Activated CD8-positive, alpha-beta T cell treated with anti-CD3 and anti-CD28 coated beads for 36 hours (primary cell): ENCODE data around the gene RELN. TPM values are rescaled to one million over a fixed set of nuclear protein-coding genes. Genes with fewer than 3 reads are reported as not detected.

Experiments used
- ATAC-seq: fragments of 200-7000 bp; cut with Tn5 transposase; one replicate; pipeline ENCODE4 v1.10.0; 2021; ENCODE audit warnings: mild to moderate bottlenecking, moderate library complexity
- CTCF ChIA-PET: fragments of 350-600 bp; sonication (Branson Sonifier 250); formaldehyde crosslinking; loops from one replicate; lab custom pipeline; 2021; ENCODE audit warnings: antibody characterized with exemption; lab: Charles Lee
- POLR2A ChIA-PET: fragments of 350-600 bp; sonication (Branson Sonifier 250); formaldehyde crosslinking; loops from one replicate; lab custom pipeline; 2021; ENCODE audit warnings: antibody characterized with exemption; lab: Charles Lee
- DNase-seq: peaks from one replicate; pipeline ENCODE4 v3.0.0-alpha.2; 2020
- H3K27ac Mint-ChIP-seq: one replicate; pipeline ENCODE4 v1.8.0; 2021; ENCODE audit warnings: mild to moderate bottlenecking, mixed read lengths
- H3K27me3 Mint-ChIP-seq: one replicate; pipeline ENCODE4 v1.8.0; 2021; ENCODE audit warnings: mixed read lengths
- H3K36me3 Mint-ChIP-seq: one replicate; pipeline ENCODE4 v1.8.0; 2021; ENCODE audit warnings: low read depth, mixed read lengths
- H3K4me1 Mint-ChIP-seq: one replicate; pipeline ENCODE4 v1.8.0; 2021; ENCODE audit warnings: low read depth, mixed read lengths
- H3K4me3 Mint-ChIP-seq: one replicate; pipeline ENCODE4 v1.8.0; 2021; ENCODE audit warnings: mild to moderate bottlenecking, moderate library complexity, mixed read lengths
- H3K9me3 Mint-ChIP-seq: one replicate; pipeline ENCODE4 v1.8.0; 2021; ENCODE audit warnings: mixed read lengths
- intact Hi-C: fragments of 100-400 bp; cut with micrococcal nuclease; formaldehyde crosslinking; loops from one replicate; pipeline ENCODE4 v1.10.0; 2022
- total RNA-seq, 2 experiments: library from RNA; stranded (reverse); gene quantifications; one replicate each; pipeline ENCODE4 v1.2.3, GENCODE V29; 2021
- TF ChIP-seq, protein P1 (sequence below): fragments of 200-600 bp; IDR thresholded peaks from one replicate; pipeline ENCODE4 v1.8.0; 2022; ENCODE audit warnings: antibody characterized with exemption, mild to moderate bottlenecking

RELN gene
- total RNA-seq, 2 experiments from 2014 or later = not detected

GRCh38 chr7:103705542-103705941, 283.9 kb downstream of the RELN start:
- no peak for DNase-seq
- CTCF ChIA-PET = no interaction called here
- no peaks in the 10 kb centered on the region for H3K9me3 Mint-ChIP-seq
- TF ChIP-seq, protein P1, sequence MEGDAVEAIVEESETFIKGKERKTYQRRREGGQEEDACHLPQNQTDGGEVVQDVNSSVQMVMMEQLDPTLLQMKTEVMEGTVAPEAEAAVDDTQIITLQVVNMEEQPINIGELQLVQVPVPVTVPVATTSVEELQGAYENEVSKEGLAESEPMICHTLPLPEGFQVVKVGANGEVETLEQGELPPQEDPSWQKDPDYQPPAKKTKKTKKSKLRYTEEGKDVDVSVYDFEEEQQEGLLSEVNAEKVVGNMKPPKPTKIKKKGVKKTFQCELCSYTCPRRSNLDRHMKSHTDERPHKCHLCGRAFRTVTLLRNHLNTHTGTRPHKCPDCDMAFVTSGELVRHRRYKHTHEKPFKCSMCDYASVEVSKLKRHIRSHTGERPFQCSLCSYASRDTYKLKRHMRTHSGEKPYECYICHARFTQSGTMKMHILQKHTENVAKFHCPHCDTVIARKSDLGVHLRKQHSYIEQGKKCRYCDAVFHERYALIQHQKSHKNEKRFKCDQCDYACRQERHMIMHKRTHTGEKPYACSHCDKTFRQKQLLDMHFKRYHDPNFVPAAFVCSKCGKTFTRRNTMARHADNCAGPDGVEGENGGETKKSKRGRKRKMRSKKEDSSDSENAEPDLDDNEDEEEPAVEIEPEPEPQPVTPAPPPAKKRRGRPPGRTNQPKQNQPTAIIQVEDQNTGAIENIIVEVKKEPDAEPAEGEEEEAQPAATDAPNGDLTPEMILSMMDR = no peak
- POLR2A ChIA-PET = no interaction called here
- no peaks in the 10 kb centered on the region for H3K36me3 Mint-ChIP-seq
- intact Hi-C loops = no loop called here
- ATAC-seq = no peak
- no peak overlapping the region for H3K27ac Mint-ChIP-seq
- no peaks in the 10 kb centered on the region for H3K4me1 Mint-ChIP-seq
- peaks cover 4% of the 10 kb centered on the region for H3K27me3 Mint-ChIP-seq
- no peak overlapping the region for H3K4me3 Mint-ChIP-seq

DNA sequence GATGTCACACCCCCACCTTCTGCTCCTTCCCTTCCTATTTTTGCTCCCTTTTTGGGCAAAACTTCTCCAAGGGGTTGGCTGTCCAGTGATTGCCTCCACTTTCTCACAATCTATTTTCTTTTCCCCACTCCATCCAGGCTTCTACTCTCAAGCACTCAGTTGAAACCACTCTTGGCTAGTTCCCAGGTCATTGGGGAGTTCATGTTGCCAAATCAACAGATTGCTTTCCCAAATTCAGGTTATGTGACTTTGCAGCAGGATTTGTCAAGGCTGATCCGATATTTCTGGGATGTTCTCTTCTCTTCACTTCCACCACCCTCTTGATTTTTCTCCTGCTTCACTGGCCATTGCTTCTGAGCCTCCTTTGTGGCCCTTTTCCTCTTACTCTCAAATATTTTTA, 284.8 kb downstream of the RELN start:
- TF ChIP-seq, protein P1 = no peak
- DNase-seq (no peak), ATAC-seq (no peak)
- intact Hi-C loops = no loop called here
- no peaks in the 10 kb centered on the region for H3K9me3 Mint-ChIP-seq
- no peaks in the 10 kb centered on the region for H3K36me3 Mint-ChIP-seq
- CTCF ChIA-PET = no interaction called here
- POLR2A ChIA-PET = no interaction called here
- H3K27me3 Mint-ChIP-seq = peaks cover 4% of the 10 kb centered on the region
- H3K4me3 Mint-ChIP-seq = no peak overlapping the region
- H3K27ac Mint-ChIP-seq = no peak overlapping the region
- H3K4me1 Mint-ChIP-seq = no peaks in the 10 kb centered on the region

GRCh38 chr7:103702982-103703381, 286.5 kb downstream of the RELN start:
- intact Hi-C loops = no loop called here
- Mint-ChIP-seq H3K27ac (no peak overlapping the region), H3K4me3 (no peak overlapping the region), H3K9me3 (no peaks in the 10 kb centered on the region), H3K4me1 (no peaks in the 10 kb centered on the region), H3K36me3 (no peaks in the 10 kb centered on the region), H3K27me3 (peaks cover 6% of the 10 kb centered on the region)
- TF ChIP-seq, protein P1 = no peak
- ATAC-seq = no peak
- DNase-seq = no peak
- ChIA-PET POLR2A (no interaction called here), CTCF (no interaction called here)

- intact Hi-C loops = no loop called here
- ChIA-PET CTCF (no interaction called here), POLR2A (no interaction called here)
- peaks cover 6% of the 10 kb centered on the region for H3K27me3 Mint-ChIP-seq
- ATAC-seq = no peak
- TF ChIP-seq, protein P1 = no peak
- DNase-seq = no peak
- no peak overlapping the region for H3K27ac Mint-ChIP-seq
- no peaks in the 10 kb centered on the region for H3K36me3 Mint-ChIP-seq
- H3K4me1 Mint-ChIP-seq = no peaks in the 10 kb centered on the region
- no peaks in the 10 kb centered on the region for H3K9me3 Mint-ChIP-seq
- no peak overlapping the region for H3K4me3 Mint-ChIP-seq
Observed at GRCh38 chr7:103702454-103702853, 287.0 kb downstream of the RELN start.

DNA sequence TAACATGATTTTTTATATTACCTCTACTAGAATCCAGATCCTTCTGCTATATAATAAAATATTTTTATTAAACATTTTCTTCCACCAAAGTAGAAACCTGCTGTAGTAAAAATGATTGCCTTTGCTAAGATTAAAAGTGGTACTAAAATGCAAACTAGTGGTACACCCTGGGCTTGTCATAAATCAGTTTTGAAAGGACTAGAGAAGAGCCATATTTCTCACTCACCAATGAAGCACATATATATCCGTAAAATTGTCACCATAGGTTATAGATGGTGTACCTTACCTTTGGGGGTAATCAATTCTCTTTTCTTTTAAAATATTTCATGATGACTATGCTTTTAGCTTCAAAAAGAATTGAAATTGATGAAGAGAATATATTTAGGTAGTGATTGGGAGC, 290.4 kb downstream of the RELN start:
- peaks cover 1% of the 10 kb centered on the region for H3K27me3 Mint-ChIP-seq
- intact Hi-C loops = no loop called here
- ChIA-PET CTCF (no interaction called here), POLR2A (no interaction called here)
- H3K9me3 Mint-ChIP-seq = no peaks in the 10 kb centered on the region
- H3K4me1 Mint-ChIP-seq = no peaks in the 10 kb centered on the region
- no peaks in the 10 kb centered on the region for H3K36me3 Mint-ChIP-seq
- TF ChIP-seq, protein P1 = no peak
- DNase-seq = no peak
- H3K4me3 Mint-ChIP-seq = no peak overlapping the region
- ATAC-seq = no peak
- no peak overlapping the region for H3K27ac Mint-ChIP-seq
